SU-DHL-6 (cell line): ENCODE results near the gene SCARB2.

Source experiments
- H2AFZ ChIP-seq: fragments of 200-600 bp; sonication (generic); 2 replicates; pipeline ENCODE4 v1.6.1; 2014; ENCODE audit warnings: low read depth, mild to moderate bottlenecking, moderate library complexity, mixed read lengths, antibody characterized with exemption, low read length; ENCODE audit not compliant: severe bottlenecking
- H3F3A ChIP-seq: fragments of 200-600 bp; shearing (Covaris generic); 2 replicates; pipeline ENCODE4 v1.6.0; 2016; ENCODE audit warnings: antibody characterized with exemption, mild to moderate bottlenecking; ENCODE audit not compliant: insufficient read depth
- H3K27ac ChIP-seq: fragments of 200-600 bp; sonication (generic); 2 replicates; pipeline ENCODE4 v1.5.1; 2016; ENCODE audit warnings: low read depth, mild to moderate bottlenecking, low read length, moderate library complexity, mixed read lengths
- H3K27me3 ChIP-seq: fragments of 200-600 bp; sonication (generic), shearing (Covaris generic); 2 replicates; pipeline ENCODE4 v1.6.0; 2014; ENCODE audit warnings: mild to moderate bottlenecking, low read length
- H3K36me3 ChIP-seq: fragments of 200-600 bp; sonication (generic); 2 replicates; pipeline ENCODE4 v1.6.1; 2014; ENCODE audit warnings: mild to moderate bottlenecking, low read length, mixed read lengths
- H3K4me2 ChIP-seq: fragments of 300-600, 200-600 bp; shearing (Covaris generic), sonication (generic); 2 replicates; pipeline ENCODE4 v1.6.0; 2014; ENCODE audit warnings: low read length, low read depth, mild to moderate bottlenecking; ENCODE audit not compliant: poor library complexity, severe bottlenecking
- H3K4me3 ChIP-seq: fragments of 200-600 bp; sonication (generic); 2 replicates; pipeline ENCODE4 v1.5.1; 2014; ENCODE audit warnings: antibody characterized with exemption, low read length, mild to moderate bottlenecking, mixed read lengths; ENCODE audit not compliant: insufficient read depth, poor library complexity, severe bottlenecking
- H3K79me2 ChIP-seq: fragments of 200-600 bp; sonication (generic); 2 replicates; pipeline ENCODE4 v1.6.1; 2014; ENCODE audit warnings: mild to moderate bottlenecking, low read length, moderate library complexity; ENCODE audit not compliant: insufficient read depth
- H3K9ac ChIP-seq: fragments of 200-600 bp; sonication (generic); 2 replicates; pipeline ENCODE4 v1.7.0; 2014; ENCODE audit warnings: mild to moderate bottlenecking, low read length
- H3K9me2 ChIP-seq: fragments of 200-600 bp; sonication (generic); replicated peaks from 2 replicates; pipeline ENCODE4 v1.6.1; 2014; ENCODE audit warnings: low read length; ENCODE audit not compliant: insufficient read depth
- H3K9me3 ChIP-seq: fragments of 200-600 bp; sonication (generic); 2 replicates; pipeline ENCODE4 v1.6.1; 2014; ENCODE audit warnings: low read length, mixed read lengths; ENCODE audit not compliant: insufficient read depth
- H4K20me1 ChIP-seq: fragments of 200-600 bp; sonication (generic); 2 replicates; pipeline ENCODE4 v1.6.1; 2014; ENCODE audit warnings: low read depth, mild to moderate bottlenecking, antibody characterized with exemption, low read length, moderate library complexity, mixed read lengths
- CTCF ChIP-seq: fragments of 200-600 bp; sonication (generic); IDR thresholded peaks from one replicate; pipeline ENCODE4 v1.5.1; 2017; ENCODE audit warnings: antibody characterized with exemption, mild to moderate bottlenecking, low read length, moderate library complexity; ENCODE audit not compliant: insufficient read depth, poor library complexity, severe bottlenecking
- EZH2phosphoT487 ChIP-seq: fragments of 200-600 bp; sonication (generic), shearing (Covaris generic); conservative IDR thresholded peaks from 2 replicates; pipeline ENCODE4 v1.6.1; 2018; ENCODE audit warnings: mild to moderate bottlenecking, antibody characterized with exemption, low read length, moderate library complexity, mixed read lengths

Gene SCARB2

GRCh38 chr4:76147454-76148141 lies 66.0 kb downstream of the SCARB2 start:
- no peaks in the 10 kb centered on the region for H4K20me1 ChIP-seq
- peaks cover 31% of the 10 kb centered on the region for H3K79me2 ChIP-seq
- H3F3A ChIP-seq, result no peaks in the 10 kb centered on the region
- peak overlapping the region; percentile 87 for H2AFZ ChIP-seq
- peak overlapping the region; percentile 93 for H3K9ac ChIP-seq
- H3K27me3 ChIP-seq, result no peaks in the 10 kb centered on the region
- H3K27ac ChIP-seq, result peak overlapping the region; percentile 26; the same call in 1 of the 2 replicates
- H3K9me2 ChIP-seq, result no peaks in the 10 kb centered on the region
- peak overlapping the region; percentile 92 for H3K4me2 ChIP-seq
- no peaks in the 10 kb centered on the region for H3K36me3 ChIP-seq
- H3K9me3 ChIP-seq, result no peaks in the 10 kb centered on the region
- peak overlapping the region; percentile 92 for H3K4me3 ChIP-seq
- TF ChIP-seq CTCF (no peak), EZH2phosphoT487 (no peak)

DNA sequence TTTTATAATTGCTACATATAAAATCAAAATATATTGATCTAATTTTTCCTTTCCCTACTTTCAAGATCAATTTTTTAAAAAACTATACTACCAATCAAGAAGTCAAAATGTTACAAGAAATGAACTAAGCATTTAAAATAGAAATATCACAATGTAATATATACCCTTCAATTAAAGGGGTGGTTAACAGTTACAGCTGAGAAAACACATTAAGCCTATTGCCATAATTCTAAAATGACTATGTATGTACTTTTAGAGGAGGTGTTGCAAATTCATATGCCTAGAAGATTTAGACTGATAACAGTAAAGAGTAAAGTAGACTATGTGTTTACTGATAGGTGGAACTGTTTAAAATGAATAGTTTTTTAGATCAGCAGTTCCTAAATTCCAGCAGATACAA lies 69.1 kb downstream of the SCARB2 start:
- no peak overlapping the region for H3K9ac ChIP-seq
- no peak for TF ChIP-seq CTCF
- no peak for TF ChIP-seq EZH2phosphoT487
- H3K79me2 ChIP-seq, result peaks cover 31% of the 10 kb centered on the region
- H3K27ac ChIP-seq, result no peak overlapping the region
- no peak overlapping the region for H3K4me3 ChIP-seq
- H2AFZ ChIP-seq, result no peak overlapping the region
- no peaks in the 10 kb centered on the region for H3K27me3 ChIP-seq
- no peaks in the 10 kb centered on the region for H3K9me3 ChIP-seq
- H3K36me3 ChIP-seq, result no peaks in the 10 kb centered on the region
- no peaks in the 10 kb centered on the region for H3F3A ChIP-seq
- H4K20me1 ChIP-seq, result no peaks in the 10 kb centered on the region
- no peaks in the 10 kb centered on the region for H3K9me2 ChIP-seq
- H3K4me2 ChIP-seq, result no peak overlapping the region

- Histone ChIP-seq H3K79me2 (peaks cover 16% of the 10 kb centered on the region), H3K9me2 (no peaks in the 10 kb centered on the region), H3K36me3 (no peaks in the 10 kb centered on the region), H3K9me3 (no peaks in the 10 kb centered on the region), H3F3A (no peaks in the 10 kb centered on the region), H3K27me3 (no peaks in the 10 kb centered on the region), H3K4me3 (no peak overlapping the region), H3K27ac (no peak overlapping the region), H2AFZ (no peak overlapping the region), H3K4me2 (no peak overlapping the region), H3K9ac (no peak overlapping the region), H4K20me1 (no peaks in the 10 kb centered on the region)
- no peak for TF ChIP-seq EZH2phosphoT487
- no peak for TF ChIP-seq CTCF
Observed at GRCh38 chr4:76141241-76141640, 72.4 kb downstream of the SCARB2 start.
